ENCODE results near the gene DSG3.
"Not testable (repeated sequence)": the region's sequence is repeated elsewhere in the genome, so short reads cannot be mapped to it uniquely, and the experiment has no call there.

Gene DSG3

GRCh38 chr18:31493171-31493570 lies 45.6 kb downstream of the DSG3 start:
- no peak for DNase-seq

- DNase-seq = no peak
Observed at GRCh38 chr18:31493941-31494340, 46.4 kb downstream of the DSG3 start.

- DNase-seq = not testable (repeated sequence)
Observed at GRCh38 chr18:31494705-31495244, 47.2 kb downstream of the DSG3 start.

- no peak for DNase-seq
Observed at GRCh38 chr18:31497404-31497835, 49.9 kb downstream of the DSG3 start.

GRCh38 chr18:31497836-31498573 lies 50.5 kb downstream of the DSG3 start, which contains the start of gene DSG2:
Gene DSG2 (plus strand): TSS chr18:31498177. CDS start chr18:31498252, 75 bp downstream.
- DNase-seq = peak in 1 of 2 experiments; percentile 19

- no peak for DNase-seq
Observed at GRCh38 chr18:31498574-31499524, 51.3 kb downstream of the DSG3 start.

- no peak for DNase-seq
Observed at GRCh38 chr18:31500051-31500688, 52.6 kb downstream of the DSG3 start.

- no peak for DNase-seq
Observed at GRCh38 chr18:31503011-31503410, 55.5 kb downstream of the DSG3 start.

- no peak for DNase-seq
Observed at GRCh38 chr18:31504455-31505147, 57.1 kb downstream of the DSG3 start.

- no peak for DNase-seq
Observed at GRCh38 chr18:31505156-31505555, 57.6 kb downstream of the DSG3 start.

- DNase-seq = no peak
Observed at GRCh38 chr18:31506024-31506742, 58.6 kb downstream of the DSG3 start.

GRCh38 chr18:31507124-31507523 lies 59.6 kb downstream of the DSG3 start:
- DNase-seq = not testable (repeated sequence)

- no peak for DNase-seq
Observed at GRCh38 chr18:31508781-31509180, 61.2 kb downstream of the DSG3 start.

- no peak for DNase-seq
Observed at GRCh38 chr18:31509571-31509970, 62.0 kb downstream of the DSG3 start.

GRCh38 chr18:31510319-31510718 lies 62.8 kb downstream of the DSG3 start:
- no peak for DNase-seq

- DNase-seq = no peak
Observed at GRCh38 chr18:31511098-31511497, 63.6 kb downstream of the DSG3 start.

- no peak for DNase-seq
Observed at GRCh38 chr18:31512203-31512764, 64.7 kb downstream of the DSG3 start.

- DNase-seq = no peak
Observed at GRCh38 chr18:31513189-31513935, 65.8 kb downstream of the DSG3 start.

- DNase-seq = no peak
Observed at GRCh38 chr18:31516437-31516836, 68.9 kb downstream of the DSG3 start.

GRCh38 chr18:31526374-31526773 lies 78.8 kb downstream of the DSG3 start:
- DNase-seq = no peak
